ENCODE measurements around the gene PTS.

Gene PTS

GRCh38 chr11:112226062-112226830 lies at the start of gene PTS:
Gene PTS (plus strand): TSS chr11:112226428. CDS start chr11:112226444, 16 bp downstream.
- in situ Hi-C loops (cut with HindIII; ENCODE audit: low sequenced_read_pairs): no loop called here
- H3K4me3 ChIP-seq (ENCODE audit: low read depth, low read length): peak within 1 kb of the TSS; percentile 82
- no peak for TF ChIP-seq CTCF (IDR thresholded peaks at IDR 0.05; ENCODE audit: low read depth, low read length, missing control alignments)
- DNase-seq (ENCODE audit: low read depth): peak; percentile 55

- no peak for DNase-seq (ENCODE audit: low read depth)
Measured at GRCh38 chr11:112177589-112177988, 48.6 kb upstream of the PTS start.

GRCh38 chr11:112178428-112178827 lies 47.8 kb upstream of the PTS start:
- DNase-seq (ENCODE audit: low read depth): no peak
- in situ Hi-C loops (cut with HindIII; ENCODE audit: low sequenced_read_pairs): no loop called here
- no peak for TF ChIP-seq CTCF (IDR thresholded peaks at IDR 0.05; ENCODE audit: low read depth, low read length, missing control alignments)
- no peak overlapping the region for H3K4me3 ChIP-seq (ENCODE audit: low read depth, low read length)

More at GRCh38 chr11:112177589-112177988, 48.6 kb upstream of the PTS start:
- in situ Hi-C loops (cut with HindIII; ENCODE audit: low sequenced_read_pairs): no loop called here
- TF ChIP-seq CTCF (IDR thresholded peaks at IDR 0.05; ENCODE audit: low read depth, low read length, missing control alignments): no peak
- no peak overlapping the region for H3K4me3 ChIP-seq (ENCODE audit: low read depth, low read length)

GRCh38 chr11:112178936-112179335 lies 47.3 kb upstream of the PTS start:
- in situ Hi-C loops (cut with HindIII; ENCODE audit: low sequenced_read_pairs): no loop called here
- H3K4me3 ChIP-seq (ENCODE audit: low read depth, low read length): no peak overlapping the region
- TF ChIP-seq CTCF (IDR thresholded peaks at IDR 0.05; ENCODE audit: low read depth, low read length, missing control alignments): no peak
- no peak for DNase-seq (ENCODE audit: low read depth)

GRCh38 chr11:112179601-112180000 lies 46.6 kb upstream of the PTS start:
- DNase-seq (ENCODE audit: low read depth): no peak
- TF ChIP-seq CTCF (IDR thresholded peaks at IDR 0.05; ENCODE audit: low read depth, low read length, missing control alignments): no peak
- in situ Hi-C loops (cut with HindIII; ENCODE audit: low sequenced_read_pairs): no loop called here
- H3K4me3 ChIP-seq (ENCODE audit: low read depth, low read length): no peak overlapping the region

GRCh38 chr11:112182867-112183266 lies 43.4 kb upstream of the PTS start:
- H3K4me3 ChIP-seq (ENCODE audit: low read depth, low read length): no peak overlapping the region
- no peak for TF ChIP-seq CTCF (IDR thresholded peaks at IDR 0.05; ENCODE audit: low read depth, low read length, missing control alignments)
- no peak for DNase-seq (ENCODE audit: low read depth)
- in situ Hi-C loops (cut with HindIII; ENCODE audit: low sequenced_read_pairs): no loop called here
